Measurements from ENCODE around the gene OR52N4. TPM values are rescaled to one million over a fixed set of nuclear protein-coding genes. Genes with fewer than 3 reads are reported as not detected.

The OR52N4 gene
- total RNA-seq (2014; rRNA removed; shearing (Covaris generic)) (0.27 TPM in 1 of 2 replicates, not detected in the other), polyA plus RNA-seq (2016; fragmentation: Nextera tagmentation; extraction: Ambion mirVana) (not detected in 2 replicates)
- long read RNA-seq: 0 reads

DNA sequence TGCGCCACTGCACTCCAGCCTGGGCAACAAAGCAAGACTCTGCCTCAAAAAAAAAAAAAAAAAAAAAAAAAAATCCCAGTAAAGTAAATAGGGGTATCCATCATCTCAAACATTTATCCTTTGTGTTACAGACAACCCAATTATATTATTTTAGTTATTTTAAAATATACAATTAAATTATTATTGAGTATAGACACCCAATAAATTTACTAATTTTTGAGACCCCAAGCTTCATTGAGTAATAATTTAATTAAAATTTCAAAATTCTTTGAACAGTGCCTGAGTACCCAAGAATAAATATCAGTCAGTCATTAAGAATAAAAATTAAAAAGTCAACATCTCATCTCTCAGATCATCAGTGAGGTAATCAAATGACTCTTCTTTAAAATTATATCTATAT, at the start of gene OR52N4:
TSS of gene OR52N4 (plus strand) at position 301 of the 400 bp plus-strand sequence. CDS start 498 bp downstream, outside the sequence.
- Mint-ChIP-seq H3K36me3 (ENCODE audit: low read depth) (no peaks in the 10 kb centered on the region), H3K4me3 (no peak within 1 kb of the TSS), H3K9me3 (no peaks in the 10 kb centered on the region), H3K27me3 (ENCODE audit: insufficient read depth, low read depth, poor library complexity) (no peaks in the 10 kb centered on the region), H3K27ac (no peak within 1 kb of the TSS), H3K4me1 (no peaks in the 10 kb centered on the region)
- Histone ChIP-seq H3K79me2 (replicated peaks; ENCODE audit: insufficient read depth) (no peaks in the 10 kb centered on the region), H3K4me1 (ENCODE audit: insufficient read depth) (no peaks in the 10 kb centered on the region), H3K27ac (ENCODE audit: low read depth) (no peak within 1 kb of the TSS), H2AFZ (no peak within 1 kb of the TSS), H3K4me2 (no peak within 1 kb of the TSS), H3K9me2 (ENCODE audit: insufficient read depth) (0 out of 2 replicates have a peak, but pooled peaks cover 6% of the 10 kb centered on the region), H3F3A (replicated peaks; ENCODE audit: low read depth) (no peaks in the 10 kb centered on the region), H4K20me1 (replicated peaks; ENCODE audit: insufficient read depth) (no peaks in the 10 kb centered on the region), H3K4me3 (no peak within 1 kb of the TSS), H3K36me3 (ENCODE audit: insufficient read depth) (no peaks in the 10 kb centered on the region), H3K27me3 (ENCODE audit: insufficient read depth) (no peaks in the 10 kb centered on the region)
- TF ChIP-seq STAT1 (IDR thresholded peaks at IDR 0.05; ENCODE audit: unreplicated experiment): no peak
- TF ChIP-seq, protein P1, sequence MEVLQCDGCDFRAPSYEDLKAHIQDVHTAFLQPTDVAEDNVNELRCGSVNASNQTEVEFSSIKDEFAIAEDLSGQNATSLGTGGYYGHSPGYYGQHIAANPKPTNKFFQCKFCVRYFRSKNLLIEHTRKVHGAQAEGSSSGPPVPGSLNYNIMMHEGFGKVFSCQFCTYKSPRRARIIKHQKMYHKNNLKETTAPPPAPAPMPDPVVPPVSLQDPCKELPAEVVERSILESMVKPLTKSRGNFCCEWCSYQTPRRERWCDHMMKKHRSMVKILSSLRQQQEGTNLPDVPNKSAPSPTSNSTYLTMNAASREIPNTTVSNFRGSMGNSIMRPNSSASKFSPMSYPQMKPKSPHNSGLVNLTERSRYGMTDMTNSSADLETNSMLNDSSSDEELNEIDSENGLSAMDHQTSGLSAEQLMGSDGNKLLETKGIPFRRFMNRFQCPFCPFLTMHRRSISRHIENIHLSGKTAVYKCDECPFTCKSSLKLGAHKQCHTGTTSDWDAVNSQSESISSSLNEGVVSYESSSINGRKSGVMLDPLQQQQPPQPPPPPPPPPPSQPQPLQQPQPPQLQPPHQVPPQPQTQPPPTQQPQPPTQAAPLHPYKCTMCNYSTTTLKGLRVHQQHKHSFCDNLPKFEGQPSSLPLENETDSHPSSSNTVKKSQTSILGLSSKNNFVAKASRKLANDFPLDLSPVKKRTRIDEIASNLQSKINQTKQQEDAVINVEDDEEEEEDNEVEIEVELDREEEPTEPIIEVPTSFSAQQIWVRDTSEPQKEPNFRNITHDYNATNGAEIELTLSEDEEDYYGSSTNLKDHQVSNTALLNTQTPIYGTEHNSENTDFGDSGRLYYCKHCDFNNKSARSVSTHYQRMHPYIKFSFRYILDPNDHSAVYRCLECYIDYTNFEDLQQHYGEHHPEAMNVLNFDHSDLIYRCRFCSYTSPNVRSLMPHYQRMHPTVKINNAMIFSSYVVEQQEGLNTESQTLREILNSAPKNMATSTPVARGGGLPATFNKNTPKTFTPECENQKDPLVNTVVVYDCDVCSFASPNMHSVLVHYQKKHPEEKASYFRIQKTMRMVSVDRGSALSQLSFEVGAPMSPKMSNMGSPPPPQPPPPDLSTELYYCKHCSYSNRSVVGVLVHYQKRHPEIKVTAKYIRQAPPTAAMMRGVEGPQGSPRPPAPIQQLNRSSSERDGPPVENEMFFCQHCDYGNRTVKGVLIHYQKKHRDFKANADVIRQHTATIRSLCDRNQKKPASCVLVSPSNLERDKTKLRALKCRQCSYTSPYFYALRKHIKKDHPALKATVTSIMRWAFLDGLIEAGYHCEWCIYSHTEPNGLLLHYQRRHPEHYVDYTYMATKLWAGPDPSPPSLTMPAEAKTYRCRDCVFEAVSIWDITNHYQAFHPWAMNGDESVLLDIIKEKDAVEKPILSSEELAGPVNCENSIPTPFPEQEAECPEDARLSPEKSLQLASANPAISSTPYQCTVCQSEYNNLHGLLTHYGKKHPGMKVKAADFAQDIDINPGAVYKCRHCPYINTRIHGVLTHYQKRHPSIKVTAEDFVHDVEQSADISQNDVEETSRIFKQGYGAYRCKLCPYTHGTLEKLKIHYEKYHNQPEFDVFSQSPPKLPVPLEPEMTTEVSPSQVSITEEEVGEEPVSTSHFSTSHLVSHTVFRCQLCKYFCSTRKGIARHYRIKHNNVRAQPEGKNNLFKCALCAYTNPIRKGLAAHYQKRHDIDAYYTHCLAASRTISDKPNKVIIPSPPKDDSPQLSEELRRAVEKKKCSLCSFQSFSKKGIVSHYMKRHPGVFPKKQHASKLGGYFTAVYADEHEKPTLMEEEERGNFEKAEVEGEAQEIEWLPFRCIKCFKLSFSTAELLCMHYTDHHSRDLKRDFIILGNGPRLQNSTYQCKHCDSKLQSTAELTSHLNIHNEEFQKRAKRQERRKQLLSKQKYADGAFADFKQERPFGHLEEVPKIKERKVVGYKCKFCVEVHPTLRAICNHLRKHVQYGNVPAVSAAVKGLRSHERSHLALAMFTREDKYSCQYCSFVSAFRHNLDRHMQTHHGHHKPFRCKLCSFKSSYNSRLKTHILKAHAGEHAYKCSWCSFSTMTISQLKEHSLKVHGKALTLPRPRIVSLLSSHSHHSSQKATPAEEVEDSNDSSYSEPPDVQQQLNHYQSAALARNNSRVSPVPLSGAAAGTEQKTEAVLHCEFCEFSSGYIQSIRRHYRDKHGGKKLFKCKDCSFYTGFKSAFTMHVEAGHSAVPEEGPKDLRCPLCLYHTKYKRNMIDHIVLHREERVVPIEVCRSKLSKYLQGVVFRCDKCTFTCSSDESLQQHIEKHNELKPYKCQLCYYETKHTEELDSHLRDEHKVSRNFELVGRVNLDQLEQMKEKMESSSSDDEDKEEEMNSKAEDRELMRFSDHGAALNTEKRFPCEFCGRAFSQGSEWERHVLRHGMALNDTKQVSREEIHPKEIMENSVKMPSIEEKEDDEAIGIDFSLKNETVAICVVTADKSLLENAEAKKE (CRISPR knock-in tag; IDR thresholded peaks at IDR 0.05): no peak
- DNase-seq (ENCODE audit: low spot score) (no peak), ATAC-seq (no peak)

DNA sequence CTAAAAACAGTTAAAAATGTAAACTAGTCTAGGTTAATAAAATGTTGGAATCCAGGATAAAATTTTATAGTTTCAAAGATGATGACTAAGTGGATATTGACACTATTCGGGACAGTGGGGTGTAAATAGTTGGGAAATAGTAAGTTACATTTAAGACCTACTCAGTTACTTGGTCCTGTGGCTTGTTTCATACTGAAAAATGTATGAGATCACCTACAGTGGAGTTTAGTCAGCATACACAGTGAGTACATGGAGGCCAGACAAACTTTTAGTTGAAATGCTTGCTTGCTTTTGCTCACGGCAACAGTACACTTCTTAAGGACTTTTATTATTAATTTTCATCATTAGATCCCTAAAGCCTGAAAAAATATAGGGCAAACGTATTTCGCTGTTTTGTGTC, 48.4 kb upstream of the OR52N4 start:
- Histone ChIP-seq H3K79me2 (replicated peaks; ENCODE audit: insufficient read depth) (no peaks in the 10 kb centered on the region), H3K9me2 (ENCODE audit: insufficient read depth) (no peaks in the 10 kb centered on the region), H3K4me3 (no peak overlapping the region), H3K27me3 (ENCODE audit: insufficient read depth) (no peaks in the 10 kb centered on the region), H3K27ac (ENCODE audit: low read depth) (no peak overlapping the region), H2AFZ (no peak overlapping the region), H3F3A (replicated peaks; ENCODE audit: low read depth) (no peaks in the 10 kb centered on the region), H3K4me2 (no peak overlapping the region), H4K20me1 (replicated peaks; ENCODE audit: insufficient read depth) (no peaks in the 10 kb centered on the region), H3K36me3 (ENCODE audit: insufficient read depth) (peaks cover 12% of the 10 kb centered on the region; the same call in 1 of the 2 replicates), H3K4me1 (ENCODE audit: insufficient read depth) (no peaks in the 10 kb centered on the region)
- Mint-ChIP-seq H3K9me3 (no peaks in the 10 kb centered on the region), H3K27me3 (ENCODE audit: insufficient read depth, low read depth, poor library complexity) (no peaks in the 10 kb centered on the region), H3K4me3 (no peak overlapping the region), H3K27ac (no peak overlapping the region), H3K36me3 (ENCODE audit: low read depth) (peaks cover 10% of the 10 kb centered on the region; the same call in 2 of the 3 replicates), H3K4me1 (no peaks in the 10 kb centered on the region)
- no peak for ATAC-seq
- DNase-seq (ENCODE audit: low spot score): no peak
- TF ChIP-seq, protein P2, sequence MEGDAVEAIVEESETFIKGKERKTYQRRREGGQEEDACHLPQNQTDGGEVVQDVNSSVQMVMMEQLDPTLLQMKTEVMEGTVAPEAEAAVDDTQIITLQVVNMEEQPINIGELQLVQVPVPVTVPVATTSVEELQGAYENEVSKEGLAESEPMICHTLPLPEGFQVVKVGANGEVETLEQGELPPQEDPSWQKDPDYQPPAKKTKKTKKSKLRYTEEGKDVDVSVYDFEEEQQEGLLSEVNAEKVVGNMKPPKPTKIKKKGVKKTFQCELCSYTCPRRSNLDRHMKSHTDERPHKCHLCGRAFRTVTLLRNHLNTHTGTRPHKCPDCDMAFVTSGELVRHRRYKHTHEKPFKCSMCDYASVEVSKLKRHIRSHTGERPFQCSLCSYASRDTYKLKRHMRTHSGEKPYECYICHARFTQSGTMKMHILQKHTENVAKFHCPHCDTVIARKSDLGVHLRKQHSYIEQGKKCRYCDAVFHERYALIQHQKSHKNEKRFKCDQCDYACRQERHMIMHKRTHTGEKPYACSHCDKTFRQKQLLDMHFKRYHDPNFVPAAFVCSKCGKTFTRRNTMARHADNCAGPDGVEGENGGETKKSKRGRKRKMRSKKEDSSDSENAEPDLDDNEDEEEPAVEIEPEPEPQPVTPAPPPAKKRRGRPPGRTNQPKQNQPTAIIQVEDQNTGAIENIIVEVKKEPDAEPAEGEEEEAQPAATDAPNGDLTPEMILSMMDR (conservative IDR thresholded peaks at IDR 0.05; ENCODE audit: low read depth in 2 of 2): no peak

All from GM23338 (cell line).